ENCODE results near the gene MLLT1.

GRCh38 chr19:6230991-6231448 is 48.8 kb downstream of the MLLT1 start:
- TF ChIP-seq, protein P1, sequence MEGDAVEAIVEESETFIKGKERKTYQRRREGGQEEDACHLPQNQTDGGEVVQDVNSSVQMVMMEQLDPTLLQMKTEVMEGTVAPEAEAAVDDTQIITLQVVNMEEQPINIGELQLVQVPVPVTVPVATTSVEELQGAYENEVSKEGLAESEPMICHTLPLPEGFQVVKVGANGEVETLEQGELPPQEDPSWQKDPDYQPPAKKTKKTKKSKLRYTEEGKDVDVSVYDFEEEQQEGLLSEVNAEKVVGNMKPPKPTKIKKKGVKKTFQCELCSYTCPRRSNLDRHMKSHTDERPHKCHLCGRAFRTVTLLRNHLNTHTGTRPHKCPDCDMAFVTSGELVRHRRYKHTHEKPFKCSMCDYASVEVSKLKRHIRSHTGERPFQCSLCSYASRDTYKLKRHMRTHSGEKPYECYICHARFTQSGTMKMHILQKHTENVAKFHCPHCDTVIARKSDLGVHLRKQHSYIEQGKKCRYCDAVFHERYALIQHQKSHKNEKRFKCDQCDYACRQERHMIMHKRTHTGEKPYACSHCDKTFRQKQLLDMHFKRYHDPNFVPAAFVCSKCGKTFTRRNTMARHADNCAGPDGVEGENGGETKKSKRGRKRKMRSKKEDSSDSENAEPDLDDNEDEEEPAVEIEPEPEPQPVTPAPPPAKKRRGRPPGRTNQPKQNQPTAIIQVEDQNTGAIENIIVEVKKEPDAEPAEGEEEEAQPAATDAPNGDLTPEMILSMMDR (conservative IDR thresholded peaks at IDR 0.05; ENCODE audit: low read length): no peak
- no peak for TF ChIP-seq EZH2phosphoT487 (IDR thresholded peaks at IDR 0.05; ENCODE audit: borderline replicate concordance, low read depth, low read length)

Measured in OCI-LY7 (cell line).